ENCODE measurements around the gene COL26A1.
A peak's percentile ranks its signal among the peaks of the same experiment; 100 is the strongest.

GRCh38 chr7:101558742-101559325 is 196.2 kb downstream of the COL26A1 start:
- no peak for TF ChIP-seq EZH2phosphoT487 (IDR thresholded peaks at IDR 0.05; ENCODE audit: borderline replicate concordance, low read depth, low read length)
- TF ChIP-seq CTCF (conservative IDR thresholded peaks at IDR 0.05; ENCODE audit: low read length): peak; percentile 64

Measured in OCI-LY7 (cell line).